Panc1 (cell line): ENCODE data around the gene NSUN6.
"Not testable (repeated sequence)": the region's sequence is repeated elsewhere in the genome, so short reads cannot be mapped to it uniquely, and the experiment has no call there.

Source experiments
- POLR2AphosphoS5 ChIP-seq: IDR thresholded peaks from 2 replicates; pipeline ENCODE4 v1.6.1; 2012; ENCODE audit warnings: mild to moderate bottlenecking, low read depth, low read length, moderate library complexity
- SIN3A ChIP-seq: IDR thresholded peaks from 2 replicates; pipeline ENCODE4 v1.6.1; 2012; ENCODE audit warnings: low read depth, mild to moderate bottlenecking, low read length, moderate library complexity, borderline replicate concordance; ENCODE audit not compliant: insufficient read depth
- TCF7L2 ChIP-seq: IDR thresholded peaks from 2 replicates; pipeline ENCODE4 v1.6.1; 2011; ENCODE audit warnings: mild to moderate bottlenecking, low read depth, low read length, inconsistent platforms
- TF ChIP-seq, protein P1 (sequence below): fragments of 450-650 bp; IDR thresholded peaks from 2 replicates; pipeline ENCODE4 v1.5.1; 2017; ENCODE audit warnings: mild to moderate bottlenecking
- TF ChIP-seq, protein P2 (sequence below), 2 experiments: IDR thresholded peaks; 2 replicates each; pipeline ENCODE4 v1.6.1; 2011 to 2012; ENCODE audit warnings: low read depth in 2 of 2, control low read depth in 1 of 2, low read length in 1 of 2, mild to moderate bottlenecking in 1 of 2, moderate library complexity in 1 of 2; ENCODE audit not compliant: insufficient read depth in 1 of 2

DNA sequence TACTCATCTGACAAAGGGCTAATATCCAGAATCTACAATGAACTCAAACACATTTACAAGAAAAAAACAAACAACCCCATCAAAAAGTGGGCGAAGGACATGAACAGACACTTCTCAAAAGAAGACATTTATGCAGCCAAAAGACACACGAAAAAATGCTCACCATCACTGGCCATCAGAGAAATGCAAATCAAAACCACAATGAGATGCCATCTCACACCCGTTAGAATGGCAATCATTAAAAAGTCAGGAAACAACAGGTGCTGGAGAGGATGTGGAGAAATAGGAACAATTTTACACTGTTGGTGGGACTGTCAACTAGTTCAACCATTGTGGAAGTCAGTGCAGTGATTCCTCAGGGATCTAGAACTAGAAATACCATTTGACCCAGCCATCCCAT, 18.9 kb downstream of the NSUN6 start:
- TF ChIP-seq, protein P1, sequence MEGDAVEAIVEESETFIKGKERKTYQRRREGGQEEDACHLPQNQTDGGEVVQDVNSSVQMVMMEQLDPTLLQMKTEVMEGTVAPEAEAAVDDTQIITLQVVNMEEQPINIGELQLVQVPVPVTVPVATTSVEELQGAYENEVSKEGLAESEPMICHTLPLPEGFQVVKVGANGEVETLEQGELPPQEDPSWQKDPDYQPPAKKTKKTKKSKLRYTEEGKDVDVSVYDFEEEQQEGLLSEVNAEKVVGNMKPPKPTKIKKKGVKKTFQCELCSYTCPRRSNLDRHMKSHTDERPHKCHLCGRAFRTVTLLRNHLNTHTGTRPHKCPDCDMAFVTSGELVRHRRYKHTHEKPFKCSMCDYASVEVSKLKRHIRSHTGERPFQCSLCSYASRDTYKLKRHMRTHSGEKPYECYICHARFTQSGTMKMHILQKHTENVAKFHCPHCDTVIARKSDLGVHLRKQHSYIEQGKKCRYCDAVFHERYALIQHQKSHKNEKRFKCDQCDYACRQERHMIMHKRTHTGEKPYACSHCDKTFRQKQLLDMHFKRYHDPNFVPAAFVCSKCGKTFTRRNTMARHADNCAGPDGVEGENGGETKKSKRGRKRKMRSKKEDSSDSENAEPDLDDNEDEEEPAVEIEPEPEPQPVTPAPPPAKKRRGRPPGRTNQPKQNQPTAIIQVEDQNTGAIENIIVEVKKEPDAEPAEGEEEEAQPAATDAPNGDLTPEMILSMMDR, result not testable (repeated sequence)
- TF ChIP-seq SIN3A, POLR2AphosphoS5, TCF7L2: not testable (repeated sequence)
- TF ChIP-seq, protein P2, sequence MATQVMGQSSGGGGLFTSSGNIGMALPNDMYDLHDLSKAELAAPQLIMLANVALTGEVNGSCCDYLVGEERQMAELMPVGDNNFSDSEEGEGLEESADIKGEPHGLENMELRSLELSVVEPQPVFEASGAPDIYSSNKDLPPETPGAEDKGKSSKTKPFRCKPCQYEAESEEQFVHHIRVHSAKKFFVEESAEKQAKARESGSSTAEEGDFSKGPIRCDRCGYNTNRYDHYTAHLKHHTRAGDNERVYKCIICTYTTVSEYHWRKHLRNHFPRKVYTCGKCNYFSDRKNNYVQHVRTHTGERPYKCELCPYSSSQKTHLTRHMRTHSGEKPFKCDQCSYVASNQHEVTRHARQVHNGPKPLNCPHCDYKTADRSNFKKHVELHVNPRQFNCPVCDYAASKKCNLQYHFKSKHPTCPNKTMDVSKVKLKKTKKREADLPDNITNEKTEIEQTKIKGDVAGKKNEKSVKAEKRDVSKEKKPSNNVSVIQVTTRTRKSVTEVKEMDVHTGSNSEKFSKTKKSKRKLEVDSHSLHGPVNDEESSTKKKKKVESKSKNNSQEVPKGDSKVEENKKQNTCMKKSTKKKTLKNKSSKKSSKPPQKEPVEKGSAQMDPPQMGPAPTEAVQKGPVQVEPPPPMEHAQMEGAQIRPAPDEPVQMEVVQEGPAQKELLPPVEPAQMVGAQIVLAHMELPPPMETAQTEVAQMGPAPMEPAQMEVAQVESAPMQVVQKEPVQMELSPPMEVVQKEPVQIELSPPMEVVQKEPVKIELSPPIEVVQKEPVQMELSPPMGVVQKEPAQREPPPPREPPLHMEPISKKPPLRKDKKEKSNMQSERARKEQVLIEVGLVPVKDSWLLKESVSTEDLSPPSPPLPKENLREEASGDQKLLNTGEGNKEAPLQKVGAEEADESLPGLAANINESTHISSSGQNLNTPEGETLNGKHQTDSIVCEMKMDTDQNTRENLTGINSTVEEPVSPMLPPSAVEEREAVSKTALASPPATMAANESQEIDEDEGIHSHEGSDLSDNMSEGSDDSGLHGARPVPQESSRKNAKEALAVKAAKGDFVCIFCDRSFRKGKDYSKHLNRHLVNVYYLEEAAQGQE (IDR thresholded peaks at IDR 0.05; ENCODE audit: insufficient read depth in 1 of 2, low read depth in 2 of 2, low read length in 1 of 2), result not testable (repeated sequence)
